K562 (cell line): ENCODE data around the gene DGKA. TPM values are rescaled to one million over a fixed set of nuclear protein-coding genes. Genes with fewer than 3 reads are reported as not detected.

ENCODE experiments used
- BCOR ChIP-seq: fragments of 450-650 bp; IDR thresholded peaks from 2 replicates; pipeline ENCODE4 v1.6.1; 2016
- CEBPB ChIP-seq: fragments of 450-650 bp; IDR thresholded peaks from 2 replicates; pipeline ENCODE4 v1.6.1; 2016; ENCODE audit warnings: missing genetic modification characterization, missing compliant biosample characterization
- GABPA ChIP-seq: fragments of 200-800 bp; sonication (Bioruptor generic); conservative IDR thresholded peaks from 2 replicates; pipeline ENCODE4 v1.6.1; 2016; ENCODE audit warnings: low read depth, missing genetic modification characterization, missing compliant biosample characterization
- HNRNPH1 ChIP-seq: fragments of 200-400 bp; formaldehyde crosslinking; optimal IDR thresholded peaks from 2 replicates; pipeline ENCODE3; 2017; ENCODE audit warnings: low read depth, mild to moderate bottlenecking, low read length, moderate library complexity
- PREB ChIP-seq: sonication (generic); formaldehyde crosslinking; IDR thresholded peaks from 2 replicates; pipeline ENCODE4 v1.8.1; 2023; ENCODE audit warnings: mild to moderate bottlenecking, missing genetic modification reagents
- RBM17 ChIP-seq: fragments of 200-400 bp; formaldehyde crosslinking; IDR thresholded peaks from 2 replicates; pipeline ENCODE4 v1.6.1; 2017; ENCODE audit warnings: low read depth, mild to moderate bottlenecking, low read length, borderline replicate concordance
- RBM25 ChIP-seq: fragments of 200-400 bp; formaldehyde crosslinking; IDR thresholded peaks from 2 replicates; pipeline ENCODE4 v1.6.1; 2018; ENCODE audit warnings: low read length, low read depth, moderate library complexity; ENCODE audit not compliant: severe bottlenecking
- RUNX1 ChIP-seq: sonication (generic); IDR thresholded peaks from 2 replicates; pipeline ENCODE4 v1.6.1; 2016; ENCODE audit warnings: antibody characterized with exemption, low read depth
- TFAM ChIP-seq: fragments of 250-450 bp; sonication (Bioruptor Pico); conservative IDR thresholded peaks from 2 replicates; pipeline ENCODE4 v1.5.0; 2021; ENCODE audit warnings: mild to moderate bottlenecking, moderate library complexity
- polyA plus RNA-seq, 8 experiments: library from polyadenylated mRNA; depleted of rRNA in 4 of 8; stranded (reverse) in 5 of 8; unstranded in 3 of 8; fragments of >200 nt; fragmentation: Nextera tagmentation in 2 of 8; fragmentation: Illumina TruSeq in 1 of 8; extraction: Ambion mirVana in 2 of 8; extraction: Trizol in 1 of 8; gene quantifications; 2 replicates each; pipeline versions ENCODE4 v1.2.1 to v1.2.3, GENCODE V29; 2011 to 2014; ENCODE audit warnings: inconsistent platforms in 1 of 8, missing spikeins in 1 of 8
- total RNA-seq, 7 experiments: library from RNA; depleted of rRNA in 6 of 7; stranded (reverse); fragments of >200 nt in 6 of 7; fragmentation: Illumina TruSeq in 2 of 7; extraction: Trizol in 2 of 7; gene quantifications; 2 replicates each; pipeline versions ENCODE4 v1.2.1 to v1.2.3, GENCODE V29; 2011 to 2021; ENCODE audit warnings: low replicate concordance in 1 of 7
- TF ChIP-seq, protein P1 (sequence below), 2 experiments: fragments of 450-650 bp in 1 of 2; sonication (generic) in 1 of 2; formaldehyde crosslinking in 1 of 2; IDR thresholded peaks in 1 of 2; conservative IDR thresholded peaks in 1 of 2; 2 replicates each; pipeline versions ENCODE4 v1.6.1 to v1.8.1; 2016 to 2023; ENCODE audit warnings: mild to moderate bottlenecking in 2 of 2, moderate library complexity in 2 of 2, inconsistent platforms in 1 of 2, missing genetic modification reagents in 1 of 2
- TF ChIP-seq, protein P2 (sequence below): sonication (generic); formaldehyde crosslinking; IDR thresholded peaks from 2 replicates; pipeline ENCODE4 v1.8.0; 2023; ENCODE audit warnings: mild to moderate bottlenecking, missing genetic modification reagents

DGKA gene
- total and polyA plus RNA-seq, 9 of the 15 experiments (the other 6 are each of a cell fraction or from before 2014, with no cell fraction given): 3.4 to 12.4 (median 6.2) TPM

DNA sequence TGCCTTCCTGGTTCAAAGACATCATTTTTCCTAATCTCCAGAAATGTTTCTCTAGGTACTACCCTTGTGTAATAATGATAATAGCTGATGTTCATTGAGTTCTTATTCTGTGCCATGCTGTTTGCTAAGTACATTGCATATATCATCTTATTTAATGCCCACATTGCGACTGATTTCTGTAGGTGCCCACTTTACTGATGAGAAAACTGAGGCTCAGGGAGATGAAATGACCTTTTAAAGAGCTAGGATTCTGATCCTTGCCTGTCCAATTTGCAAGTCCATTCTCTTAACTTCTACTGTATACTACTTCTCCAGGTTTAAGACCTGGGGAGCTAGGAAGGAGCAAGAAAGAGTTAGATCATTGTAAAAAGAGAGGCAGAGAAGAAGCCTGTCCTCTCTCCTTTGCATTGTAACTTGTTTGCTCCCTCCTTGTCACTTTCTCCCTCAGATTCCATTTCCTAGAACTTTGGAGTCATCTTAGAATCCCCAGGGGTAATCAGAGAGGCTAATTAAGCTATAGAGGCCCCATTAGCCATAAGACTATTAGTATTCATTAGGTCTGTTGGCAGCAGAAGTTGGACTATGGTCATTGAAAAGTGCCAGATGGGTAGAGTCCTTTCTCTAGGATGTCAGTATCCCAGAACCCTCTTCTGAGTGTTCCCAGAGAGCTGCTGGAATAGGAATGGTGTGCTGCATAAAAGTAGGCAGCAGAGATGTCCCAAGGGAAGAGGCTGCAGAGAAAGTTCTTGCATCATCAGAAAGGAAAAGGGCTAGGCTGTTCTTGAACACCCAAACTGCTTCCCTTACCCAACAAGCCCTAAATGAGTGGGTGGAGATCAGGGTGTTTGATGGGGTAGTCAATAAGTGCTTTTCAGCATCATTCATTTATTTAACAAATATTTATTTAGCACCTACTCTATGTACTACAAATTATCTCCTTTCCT lies 3.1 kb downstream of the DGKA start (continued):
- TF ChIP-seq, protein P1, sequence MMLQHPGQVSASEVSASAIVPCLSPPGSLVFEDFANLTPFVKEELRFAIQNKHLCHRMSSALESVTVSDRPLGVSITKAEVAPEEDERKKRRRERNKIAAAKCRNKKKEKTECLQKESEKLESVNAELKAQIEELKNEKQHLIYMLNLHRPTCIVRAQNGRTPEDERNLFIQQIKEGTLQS (IDR thresholded peaks at IDR 0.05): peak; percentile 56
- TF ChIP-seq, protein P1 (CRISPR knock-in tag; conservative IDR thresholded peaks at IDR 0.05): no peak
- no peak for TF ChIP-seq RBM17
- no peak for TF ChIP-seq PREB (CRISPR knock-in tag)
- peak; percentile 86 for TF ChIP-seq RBM25
- TF ChIP-seq TFAM (CRISPR knock-in tag): no peak
- TF ChIP-seq, protein P2, sequence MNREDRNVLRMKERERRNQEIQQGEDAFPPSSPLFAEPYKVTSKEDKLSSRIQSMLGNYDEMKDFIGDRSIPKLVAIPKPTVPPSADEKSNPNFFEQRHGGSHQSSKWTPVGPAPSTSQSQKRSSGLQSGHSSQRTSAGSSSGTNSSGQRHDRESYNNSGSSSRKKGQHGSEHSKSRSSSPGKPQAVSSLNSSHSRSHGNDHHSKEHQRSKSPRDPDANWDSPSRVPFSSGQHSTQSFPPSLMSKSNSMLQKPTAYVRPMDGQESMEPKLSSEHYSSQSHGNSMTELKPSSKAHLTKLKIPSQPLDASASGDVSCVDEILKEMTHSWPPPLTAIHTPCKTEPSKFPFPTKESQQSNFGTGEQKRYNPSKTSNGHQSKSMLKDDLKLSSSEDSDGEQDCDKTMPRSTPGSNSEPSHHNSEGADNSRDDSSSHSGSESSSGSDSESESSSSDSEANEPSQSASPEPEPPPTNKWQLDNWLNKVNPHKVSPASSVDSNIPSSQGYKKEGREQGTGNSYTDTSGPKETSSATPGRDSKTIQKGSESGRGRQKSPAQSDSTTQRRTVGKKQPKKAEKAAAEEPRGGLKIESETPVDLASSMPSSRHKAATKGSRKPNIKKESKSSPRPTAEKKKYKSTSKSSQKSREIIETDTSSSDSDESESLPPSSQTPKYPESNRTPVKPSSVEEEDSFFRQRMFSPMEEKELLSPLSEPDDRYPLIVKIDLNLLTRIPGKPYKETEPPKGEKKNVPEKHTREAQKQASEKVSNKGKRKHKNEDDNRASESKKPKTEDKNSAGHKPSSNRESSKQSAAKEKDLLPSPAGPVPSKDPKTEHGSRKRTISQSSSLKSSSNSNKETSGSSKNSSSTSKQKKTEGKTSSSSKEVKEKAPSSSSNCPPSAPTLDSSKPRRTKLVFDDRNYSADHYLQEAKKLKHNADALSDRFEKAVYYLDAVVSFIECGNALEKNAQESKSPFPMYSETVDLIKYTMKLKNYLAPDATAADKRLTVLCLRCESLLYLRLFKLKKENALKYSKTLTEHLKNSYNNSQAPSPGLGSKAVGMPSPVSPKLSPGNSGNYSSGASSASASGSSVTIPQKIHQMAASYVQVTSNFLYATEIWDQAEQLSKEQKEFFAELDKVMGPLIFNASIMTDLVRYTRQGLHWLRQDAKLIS: no peak
- 0 out of 2 replicates have a peak, but pooled peaks have one; percentile 8 for TF ChIP-seq CEBPB (tag)
- peak; percentile 75 for TF ChIP-seq BCOR
- TF ChIP-seq RUNX1: no peak
- TF ChIP-seq GABPA: no peak
- no peak for TF ChIP-seq HNRNPH1
